ENCODE results near the gene BSN. TPM values are rescaled to one million over a fixed set of nuclear protein-coding genes. Genes with fewer than 3 reads are reported as not detected.

The BSN gene
- total and polyA plus RNA-seq, 2 experiments from 2014 or later = 0.50 to 5.1 TPM

DNA sequence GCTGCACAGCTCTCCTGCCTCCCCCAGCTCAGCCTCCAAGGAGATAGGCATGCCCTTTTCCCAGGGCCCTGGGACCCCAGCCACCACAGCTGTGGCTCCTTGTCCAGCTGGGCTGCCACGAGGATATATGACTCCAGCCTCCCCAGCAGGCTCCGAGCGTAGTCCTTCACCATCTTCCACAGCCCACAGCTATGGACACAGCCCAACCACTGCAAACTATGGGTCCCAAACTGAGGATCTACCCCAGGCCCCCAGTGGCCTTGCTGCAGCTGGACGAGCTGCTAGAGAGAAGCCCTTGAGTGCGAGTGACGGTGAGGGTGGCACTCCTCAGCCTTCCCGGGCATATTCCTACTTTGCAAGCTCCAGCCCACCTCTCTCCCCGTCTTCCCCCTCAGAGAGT, 99.3 kb downstream of the BSN start:
- Mint-ChIP-seq H3K27ac (no peak overlapping the region), H3K27me3 (ENCODE audit: insufficient read depth, low read depth, poor library complexity) (peaks cover 16% of the 10 kb centered on the region), H3K36me3 (ENCODE audit: low read depth) (no peaks in the 10 kb centered on the region), H3K9me3 (no peaks in the 10 kb centered on the region), H3K4me3 (no peak overlapping the region), H3K4me1 (peaks cover 4% of the 10 kb centered on the region; the same call in 1 of the 3 replicates)
- no peak for ATAC-seq
- TF ChIP-seq, protein P1, sequence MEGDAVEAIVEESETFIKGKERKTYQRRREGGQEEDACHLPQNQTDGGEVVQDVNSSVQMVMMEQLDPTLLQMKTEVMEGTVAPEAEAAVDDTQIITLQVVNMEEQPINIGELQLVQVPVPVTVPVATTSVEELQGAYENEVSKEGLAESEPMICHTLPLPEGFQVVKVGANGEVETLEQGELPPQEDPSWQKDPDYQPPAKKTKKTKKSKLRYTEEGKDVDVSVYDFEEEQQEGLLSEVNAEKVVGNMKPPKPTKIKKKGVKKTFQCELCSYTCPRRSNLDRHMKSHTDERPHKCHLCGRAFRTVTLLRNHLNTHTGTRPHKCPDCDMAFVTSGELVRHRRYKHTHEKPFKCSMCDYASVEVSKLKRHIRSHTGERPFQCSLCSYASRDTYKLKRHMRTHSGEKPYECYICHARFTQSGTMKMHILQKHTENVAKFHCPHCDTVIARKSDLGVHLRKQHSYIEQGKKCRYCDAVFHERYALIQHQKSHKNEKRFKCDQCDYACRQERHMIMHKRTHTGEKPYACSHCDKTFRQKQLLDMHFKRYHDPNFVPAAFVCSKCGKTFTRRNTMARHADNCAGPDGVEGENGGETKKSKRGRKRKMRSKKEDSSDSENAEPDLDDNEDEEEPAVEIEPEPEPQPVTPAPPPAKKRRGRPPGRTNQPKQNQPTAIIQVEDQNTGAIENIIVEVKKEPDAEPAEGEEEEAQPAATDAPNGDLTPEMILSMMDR (conservative IDR thresholded peaks at IDR 0.05; ENCODE audit: low read depth in 2 of 2) = no peak
- TF ChIP-seq, protein P2, sequence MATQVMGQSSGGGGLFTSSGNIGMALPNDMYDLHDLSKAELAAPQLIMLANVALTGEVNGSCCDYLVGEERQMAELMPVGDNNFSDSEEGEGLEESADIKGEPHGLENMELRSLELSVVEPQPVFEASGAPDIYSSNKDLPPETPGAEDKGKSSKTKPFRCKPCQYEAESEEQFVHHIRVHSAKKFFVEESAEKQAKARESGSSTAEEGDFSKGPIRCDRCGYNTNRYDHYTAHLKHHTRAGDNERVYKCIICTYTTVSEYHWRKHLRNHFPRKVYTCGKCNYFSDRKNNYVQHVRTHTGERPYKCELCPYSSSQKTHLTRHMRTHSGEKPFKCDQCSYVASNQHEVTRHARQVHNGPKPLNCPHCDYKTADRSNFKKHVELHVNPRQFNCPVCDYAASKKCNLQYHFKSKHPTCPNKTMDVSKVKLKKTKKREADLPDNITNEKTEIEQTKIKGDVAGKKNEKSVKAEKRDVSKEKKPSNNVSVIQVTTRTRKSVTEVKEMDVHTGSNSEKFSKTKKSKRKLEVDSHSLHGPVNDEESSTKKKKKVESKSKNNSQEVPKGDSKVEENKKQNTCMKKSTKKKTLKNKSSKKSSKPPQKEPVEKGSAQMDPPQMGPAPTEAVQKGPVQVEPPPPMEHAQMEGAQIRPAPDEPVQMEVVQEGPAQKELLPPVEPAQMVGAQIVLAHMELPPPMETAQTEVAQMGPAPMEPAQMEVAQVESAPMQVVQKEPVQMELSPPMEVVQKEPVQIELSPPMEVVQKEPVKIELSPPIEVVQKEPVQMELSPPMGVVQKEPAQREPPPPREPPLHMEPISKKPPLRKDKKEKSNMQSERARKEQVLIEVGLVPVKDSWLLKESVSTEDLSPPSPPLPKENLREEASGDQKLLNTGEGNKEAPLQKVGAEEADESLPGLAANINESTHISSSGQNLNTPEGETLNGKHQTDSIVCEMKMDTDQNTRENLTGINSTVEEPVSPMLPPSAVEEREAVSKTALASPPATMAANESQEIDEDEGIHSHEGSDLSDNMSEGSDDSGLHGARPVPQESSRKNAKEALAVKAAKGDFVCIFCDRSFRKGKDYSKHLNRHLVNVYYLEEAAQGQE (IDR thresholded peaks at IDR 0.05; ENCODE audit: unreplicated experiment) = no peak
- TF ChIP-seq, protein P3, sequence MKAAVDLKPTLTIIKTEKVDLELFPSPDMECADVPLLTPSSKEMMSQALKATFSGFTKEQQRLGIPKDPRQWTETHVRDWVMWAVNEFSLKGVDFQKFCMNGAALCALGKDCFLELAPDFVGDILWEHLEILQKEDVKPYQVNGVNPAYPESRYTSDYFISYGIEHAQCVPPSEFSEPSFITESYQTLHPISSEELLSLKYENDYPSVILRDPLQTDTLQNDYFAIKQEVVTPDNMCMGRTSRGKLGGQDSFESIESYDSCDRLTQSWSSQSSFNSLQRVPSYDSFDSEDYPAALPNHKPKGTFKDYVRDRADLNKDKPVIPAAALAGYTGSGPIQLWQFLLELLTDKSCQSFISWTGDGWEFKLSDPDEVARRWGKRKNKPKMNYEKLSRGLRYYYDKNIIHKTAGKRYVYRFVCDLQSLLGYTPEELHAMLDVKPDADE (IDR thresholded peaks at IDR 0.05) = no peak
- no peak for TF ChIP-seq EZH2 (IDR thresholded peaks at IDR 0.05; ENCODE audit: low read depth, unreplicated experiment)
- TF ChIP-seq, protein P4, sequence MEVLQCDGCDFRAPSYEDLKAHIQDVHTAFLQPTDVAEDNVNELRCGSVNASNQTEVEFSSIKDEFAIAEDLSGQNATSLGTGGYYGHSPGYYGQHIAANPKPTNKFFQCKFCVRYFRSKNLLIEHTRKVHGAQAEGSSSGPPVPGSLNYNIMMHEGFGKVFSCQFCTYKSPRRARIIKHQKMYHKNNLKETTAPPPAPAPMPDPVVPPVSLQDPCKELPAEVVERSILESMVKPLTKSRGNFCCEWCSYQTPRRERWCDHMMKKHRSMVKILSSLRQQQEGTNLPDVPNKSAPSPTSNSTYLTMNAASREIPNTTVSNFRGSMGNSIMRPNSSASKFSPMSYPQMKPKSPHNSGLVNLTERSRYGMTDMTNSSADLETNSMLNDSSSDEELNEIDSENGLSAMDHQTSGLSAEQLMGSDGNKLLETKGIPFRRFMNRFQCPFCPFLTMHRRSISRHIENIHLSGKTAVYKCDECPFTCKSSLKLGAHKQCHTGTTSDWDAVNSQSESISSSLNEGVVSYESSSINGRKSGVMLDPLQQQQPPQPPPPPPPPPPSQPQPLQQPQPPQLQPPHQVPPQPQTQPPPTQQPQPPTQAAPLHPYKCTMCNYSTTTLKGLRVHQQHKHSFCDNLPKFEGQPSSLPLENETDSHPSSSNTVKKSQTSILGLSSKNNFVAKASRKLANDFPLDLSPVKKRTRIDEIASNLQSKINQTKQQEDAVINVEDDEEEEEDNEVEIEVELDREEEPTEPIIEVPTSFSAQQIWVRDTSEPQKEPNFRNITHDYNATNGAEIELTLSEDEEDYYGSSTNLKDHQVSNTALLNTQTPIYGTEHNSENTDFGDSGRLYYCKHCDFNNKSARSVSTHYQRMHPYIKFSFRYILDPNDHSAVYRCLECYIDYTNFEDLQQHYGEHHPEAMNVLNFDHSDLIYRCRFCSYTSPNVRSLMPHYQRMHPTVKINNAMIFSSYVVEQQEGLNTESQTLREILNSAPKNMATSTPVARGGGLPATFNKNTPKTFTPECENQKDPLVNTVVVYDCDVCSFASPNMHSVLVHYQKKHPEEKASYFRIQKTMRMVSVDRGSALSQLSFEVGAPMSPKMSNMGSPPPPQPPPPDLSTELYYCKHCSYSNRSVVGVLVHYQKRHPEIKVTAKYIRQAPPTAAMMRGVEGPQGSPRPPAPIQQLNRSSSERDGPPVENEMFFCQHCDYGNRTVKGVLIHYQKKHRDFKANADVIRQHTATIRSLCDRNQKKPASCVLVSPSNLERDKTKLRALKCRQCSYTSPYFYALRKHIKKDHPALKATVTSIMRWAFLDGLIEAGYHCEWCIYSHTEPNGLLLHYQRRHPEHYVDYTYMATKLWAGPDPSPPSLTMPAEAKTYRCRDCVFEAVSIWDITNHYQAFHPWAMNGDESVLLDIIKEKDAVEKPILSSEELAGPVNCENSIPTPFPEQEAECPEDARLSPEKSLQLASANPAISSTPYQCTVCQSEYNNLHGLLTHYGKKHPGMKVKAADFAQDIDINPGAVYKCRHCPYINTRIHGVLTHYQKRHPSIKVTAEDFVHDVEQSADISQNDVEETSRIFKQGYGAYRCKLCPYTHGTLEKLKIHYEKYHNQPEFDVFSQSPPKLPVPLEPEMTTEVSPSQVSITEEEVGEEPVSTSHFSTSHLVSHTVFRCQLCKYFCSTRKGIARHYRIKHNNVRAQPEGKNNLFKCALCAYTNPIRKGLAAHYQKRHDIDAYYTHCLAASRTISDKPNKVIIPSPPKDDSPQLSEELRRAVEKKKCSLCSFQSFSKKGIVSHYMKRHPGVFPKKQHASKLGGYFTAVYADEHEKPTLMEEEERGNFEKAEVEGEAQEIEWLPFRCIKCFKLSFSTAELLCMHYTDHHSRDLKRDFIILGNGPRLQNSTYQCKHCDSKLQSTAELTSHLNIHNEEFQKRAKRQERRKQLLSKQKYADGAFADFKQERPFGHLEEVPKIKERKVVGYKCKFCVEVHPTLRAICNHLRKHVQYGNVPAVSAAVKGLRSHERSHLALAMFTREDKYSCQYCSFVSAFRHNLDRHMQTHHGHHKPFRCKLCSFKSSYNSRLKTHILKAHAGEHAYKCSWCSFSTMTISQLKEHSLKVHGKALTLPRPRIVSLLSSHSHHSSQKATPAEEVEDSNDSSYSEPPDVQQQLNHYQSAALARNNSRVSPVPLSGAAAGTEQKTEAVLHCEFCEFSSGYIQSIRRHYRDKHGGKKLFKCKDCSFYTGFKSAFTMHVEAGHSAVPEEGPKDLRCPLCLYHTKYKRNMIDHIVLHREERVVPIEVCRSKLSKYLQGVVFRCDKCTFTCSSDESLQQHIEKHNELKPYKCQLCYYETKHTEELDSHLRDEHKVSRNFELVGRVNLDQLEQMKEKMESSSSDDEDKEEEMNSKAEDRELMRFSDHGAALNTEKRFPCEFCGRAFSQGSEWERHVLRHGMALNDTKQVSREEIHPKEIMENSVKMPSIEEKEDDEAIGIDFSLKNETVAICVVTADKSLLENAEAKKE (CRISPR knock-in tag; IDR thresholded peaks at IDR 0.05) = no peak
- no peak for TF ChIP-seq ZNF114 (CRISPR knock-in tag; IDR thresholded peaks at IDR 0.05)
- TF ChIP-seq CREB1 (CRISPR knock-in tag; IDR thresholded peaks at IDR 0.05; ENCODE audit: low read depth) = no peak
- TF ChIP-seq POLR2AphosphoS5 (IDR thresholded peaks at IDR 0.05; ENCODE audit: low read depth) = no peak
- TF ChIP-seq EZH2phosphoT487 (IDR thresholded peaks at IDR 0.05; ENCODE audit: unreplicated experiment) = no peak
- no peak for TF ChIP-seq STAT1 (IDR thresholded peaks at IDR 0.05; ENCODE audit: unreplicated experiment)
- TF ChIP-seq JUNB (IDR thresholded peaks at IDR 0.05; ENCODE audit: unreplicated experiment) = no peak
- no peak for TF ChIP-seq NANOG (IDR thresholded peaks at IDR 0.05; ENCODE audit: borderline replicate concordance)
- no peak for TF ChIP-seq ZNF331 (CRISPR knock-in tag; IDR thresholded peaks at IDR 0.05; ENCODE audit: low read depth)
- no peaks in the 10 kb centered on the region for H3F3A ChIP-seq (replicated peaks; ENCODE audit: low read depth)
- no peaks in the 10 kb centered on the region for H3K27me3 ChIP-seq (ENCODE audit: insufficient read depth)
- H3K79me2 ChIP-seq (replicated peaks; ENCODE audit: insufficient read depth) = no peaks in the 10 kb centered on the region
- H3K4me2 ChIP-seq = no peak overlapping the region
- H3K4me1 ChIP-seq (ENCODE audit: insufficient read depth) = no peaks in the 10 kb centered on the region
- H3K9me2 ChIP-seq (ENCODE audit: insufficient read depth) = no peaks in the 10 kb centered on the region
- H2AFZ ChIP-seq = no peak overlapping the region
- DNase-seq (ENCODE audit: low spot score) = no peak
- no peaks in the 10 kb centered on the region for H4K20me1 ChIP-seq (replicated peaks; ENCODE audit: insufficient read depth)
- H3K36me3 ChIP-seq (ENCODE audit: insufficient read depth) = no peaks in the 10 kb centered on the region
- no peak overlapping the region for H3K4me3 ChIP-seq
- H3K27ac ChIP-seq (ENCODE audit: low read depth) = no peak overlapping the region
